Measurements from ENCODE around the gene ILDR2.
A peak's percentile ranks its signal among the peaks of the same experiment; 100 is the strongest.

The ILDR2 gene

DNA sequence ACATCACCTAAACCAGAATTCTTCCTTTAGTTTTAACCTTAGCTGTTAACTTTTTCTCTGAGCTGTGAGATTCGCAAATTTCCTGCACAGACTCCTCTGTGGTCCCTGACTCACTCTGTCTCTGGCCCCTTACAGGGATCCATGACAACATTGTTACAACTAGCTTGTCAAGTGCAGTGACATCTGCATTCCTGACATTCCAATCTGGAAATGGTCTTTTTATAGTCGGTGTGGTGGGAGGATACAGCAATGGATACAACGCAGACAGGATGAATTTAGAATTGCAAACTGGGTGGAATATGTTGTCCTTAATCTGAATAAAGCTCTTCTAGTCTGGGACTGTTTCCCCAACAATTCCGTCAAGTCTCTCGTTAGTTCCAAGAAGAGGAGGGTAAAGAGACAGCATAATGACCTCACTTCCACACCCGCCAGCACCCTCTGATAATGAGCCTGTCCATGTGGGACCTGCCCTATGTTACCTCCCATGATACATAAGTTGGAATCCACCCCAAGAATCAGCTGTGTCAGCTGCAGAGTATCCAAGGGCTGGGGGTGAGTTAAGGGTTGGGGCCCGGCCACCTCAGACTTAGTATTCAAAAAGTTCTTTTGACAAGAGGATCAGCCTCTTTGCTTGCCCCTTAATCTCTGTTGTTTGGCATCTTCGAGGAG is 49.4 kb downstream of the ILDR2 start:
- Histone ChIP-seq H3K4me1 (ENCODE audit: control insufficient read depth in 2 of 2, insufficient read depth in 2 of 2, low read length in 2 of 2) (no peaks in the 10 kb centered on the region), H3K27ac (ENCODE audit: low read depth in 2 of 2, low read length in 2 of 2) (no peak overlapping the region), H3K9me3 (ENCODE audit: control insufficient read depth in 2 of 2, low read length in 2 of 2) (no peaks in the 10 kb centered on the region), H3K9ac (ENCODE audit: low read depth in 1 of 2, low read length in 2 of 2) (no peak overlapping the region), H3K36me3 (ENCODE audit: control insufficient read depth in 2 of 2, insufficient read depth in 2 of 2, low read length in 2 of 2) (no peaks in the 10 kb centered on the region), H3K27me3 (ENCODE audit: control insufficient read depth in 2 of 2, insufficient read depth in 2 of 2, low read length in 2 of 2) (peaks cover 8 to 12% of the 10 kb centered on the region in 2 donors), H3K4me3 (ENCODE audit: low read length in 2 of 2) (no peak overlapping the region)

DNA sequence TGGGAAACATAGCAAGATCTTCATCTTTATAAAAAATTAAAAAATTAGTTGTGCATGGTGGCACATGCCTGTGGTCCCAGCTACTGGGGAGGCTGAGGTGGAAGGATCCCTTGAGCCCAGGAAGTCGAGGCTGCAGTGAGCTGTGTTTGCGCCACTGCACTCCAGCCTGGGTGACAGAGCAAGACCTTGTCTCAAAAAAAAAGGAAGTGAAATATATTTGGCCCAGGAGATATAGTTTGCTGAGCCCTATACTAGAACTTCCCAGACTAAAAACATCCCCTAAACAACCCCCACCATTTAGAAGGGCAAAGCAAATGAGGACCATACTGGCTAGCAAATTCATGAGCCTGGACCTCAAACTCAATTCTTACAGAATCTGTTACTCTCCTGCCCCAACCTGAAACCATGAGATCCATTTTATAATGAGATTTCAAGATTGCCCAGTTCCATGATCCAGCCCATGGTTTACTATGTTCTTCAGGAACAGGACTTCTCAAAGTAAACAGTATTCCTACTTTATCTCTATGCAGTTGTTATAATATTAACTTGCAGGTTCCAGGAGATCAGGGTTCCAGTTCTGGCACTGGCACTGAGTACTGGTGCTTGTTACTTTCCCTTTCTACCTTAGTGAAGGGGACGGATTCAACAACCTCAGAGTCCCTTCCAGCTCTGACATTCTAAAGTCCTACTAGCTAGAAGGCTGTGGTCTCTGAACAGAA is 50.4 kb downstream of the ILDR2 start:
- no peaks in the 10 kb centered on the region for H3K9me3 ChIP-seq (ENCODE audit: control insufficient read depth in 2 of 2, low read length in 2 of 2)
- no peaks in the 10 kb centered on the region for H3K4me1 ChIP-seq (ENCODE audit: control insufficient read depth in 2 of 2, insufficient read depth in 2 of 2, low read length in 2 of 2)
- H3K27me3 ChIP-seq (ENCODE audit: control insufficient read depth in 2 of 2, insufficient read depth in 2 of 2, low read length in 2 of 2) = peaks cover 13 to 17% of the 10 kb centered on the region in 2 donors
- no peaks in the 10 kb centered on the region for H3K36me3 ChIP-seq (ENCODE audit: control insufficient read depth in 2 of 2, insufficient read depth in 2 of 2, low read length in 2 of 2)
- H3K9ac ChIP-seq (ENCODE audit: low read depth in 1 of 2, low read length in 2 of 2) = no peak overlapping the region
- no peak overlapping the region for H3K27ac ChIP-seq (ENCODE audit: low read depth in 2 of 2, low read length in 2 of 2)
- H3K4me3 ChIP-seq (ENCODE audit: low read length in 2 of 2) = no peak overlapping the region

DNA sequence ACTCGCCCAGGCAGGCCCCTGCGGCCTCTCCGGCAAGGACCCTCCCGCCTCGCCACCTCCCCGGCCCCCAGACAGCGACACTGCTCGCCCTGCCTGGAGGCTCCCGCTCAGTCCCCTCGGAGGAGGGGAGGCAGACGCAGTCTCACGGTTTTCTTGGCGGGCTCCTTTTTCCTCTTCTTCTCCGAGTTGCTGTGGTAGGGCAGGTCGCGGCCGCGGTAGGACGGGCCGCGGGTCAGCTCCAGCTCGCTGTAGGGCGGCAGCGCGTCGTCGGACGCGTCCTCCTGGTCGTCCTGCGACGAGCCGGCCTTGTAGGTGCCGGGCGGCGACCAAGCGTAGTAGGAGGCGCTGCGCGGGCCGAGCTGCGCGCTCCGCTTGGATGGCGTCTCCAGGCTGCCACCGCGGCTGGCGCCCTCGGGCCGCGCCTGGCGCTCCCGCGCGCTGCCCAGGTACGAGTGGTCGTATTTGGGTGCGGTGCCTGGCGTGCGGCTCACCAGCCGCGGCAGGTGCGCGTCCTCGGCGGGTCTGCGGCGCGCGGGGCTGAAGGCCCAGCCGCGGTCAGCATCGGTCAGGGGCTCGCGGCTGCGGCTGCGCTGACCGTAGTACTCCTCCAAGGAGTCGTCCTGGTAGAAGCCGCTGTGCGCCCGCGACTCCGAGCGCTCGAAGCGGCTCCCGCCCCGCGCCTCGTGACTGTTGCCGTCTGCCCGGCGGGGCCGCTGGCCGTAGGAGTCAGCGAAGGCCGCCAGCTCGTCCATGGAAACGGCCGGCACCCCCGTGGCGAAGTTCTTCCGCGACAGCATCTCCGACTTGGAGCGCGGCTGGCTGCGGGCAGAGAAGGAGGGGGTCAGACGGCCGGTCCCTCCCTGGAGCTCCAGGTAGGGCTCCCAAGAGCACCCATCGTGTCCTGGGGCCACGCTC is 54.5 kb downstream of the ILDR2 start:
- Histone ChIP-seq H3K9ac (ENCODE audit: low read depth in 1 of 2, low read length in 2 of 2) (no peak overlapping the region), H3K36me3 (ENCODE audit: control insufficient read depth in 2 of 2, insufficient read depth in 2 of 2, low read length in 2 of 2) (no peaks in the 10 kb centered on the region), H3K4me1 (ENCODE audit: control insufficient read depth in 2 of 2, insufficient read depth in 2 of 2, low read length in 2 of 2) (no peaks in the 10 kb centered on the region), H3K9me3 (ENCODE audit: control insufficient read depth in 2 of 2, low read length in 2 of 2) (no peaks in the 10 kb centered on the region), H3K4me3 (ENCODE audit: low read length in 2 of 2) (peak overlapping the region; percentile 41 to 46), H3K27me3 (ENCODE audit: control insufficient read depth in 2 of 2, insufficient read depth in 2 of 2, low read length in 2 of 2) (peaks cover 20 to 24% of the 10 kb centered on the region in 2 donors), H3K27ac (ENCODE audit: low read depth in 2 of 2, low read length in 2 of 2) (no peak overlapping the region)

DNA sequence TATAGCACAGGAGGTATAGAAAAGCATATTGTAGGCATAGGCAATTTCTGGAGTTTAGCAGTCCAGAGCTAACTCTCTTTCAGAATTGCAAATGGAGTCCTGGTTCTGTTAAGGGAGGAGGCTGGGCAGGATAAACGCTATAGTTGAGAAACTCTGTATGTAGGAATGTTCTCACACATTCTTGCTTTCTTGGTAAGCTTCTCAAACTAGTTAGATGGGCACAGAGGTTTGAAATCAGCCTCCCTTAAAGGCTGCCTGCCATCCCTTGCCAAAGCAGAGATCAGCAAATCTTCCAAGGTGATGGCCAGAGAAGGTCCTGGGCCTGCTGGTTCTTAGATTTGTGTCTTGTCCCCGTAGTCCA is 56.4 kb downstream of the ILDR2 start:
- H3K27ac ChIP-seq (ENCODE audit: low read depth in 2 of 2, low read length in 2 of 2) = no peak overlapping the region
- no peaks in the 10 kb centered on the region for H3K4me1 ChIP-seq (ENCODE audit: control insufficient read depth in 2 of 2, insufficient read depth in 2 of 2, low read length in 2 of 2)
- no peak overlapping the region for H3K4me3 ChIP-seq (ENCODE audit: low read length in 2 of 2)
- H3K9ac ChIP-seq (ENCODE audit: low read depth in 1 of 2, low read length in 2 of 2) = no peak overlapping the region
- no peaks in the 10 kb centered on the region for H3K9me3 ChIP-seq (ENCODE audit: control insufficient read depth in 2 of 2, low read length in 2 of 2)
- H3K36me3 ChIP-seq (ENCODE audit: control insufficient read depth in 2 of 2, insufficient read depth in 2 of 2, low read length in 2 of 2) = no peaks in the 10 kb centered on the region
- peaks cover 20 to 24% of the 10 kb centered on the region in 2 donors for H3K27me3 ChIP-seq (ENCODE audit: control insufficient read depth in 2 of 2, insufficient read depth in 2 of 2, low read length in 2 of 2)

DNA sequence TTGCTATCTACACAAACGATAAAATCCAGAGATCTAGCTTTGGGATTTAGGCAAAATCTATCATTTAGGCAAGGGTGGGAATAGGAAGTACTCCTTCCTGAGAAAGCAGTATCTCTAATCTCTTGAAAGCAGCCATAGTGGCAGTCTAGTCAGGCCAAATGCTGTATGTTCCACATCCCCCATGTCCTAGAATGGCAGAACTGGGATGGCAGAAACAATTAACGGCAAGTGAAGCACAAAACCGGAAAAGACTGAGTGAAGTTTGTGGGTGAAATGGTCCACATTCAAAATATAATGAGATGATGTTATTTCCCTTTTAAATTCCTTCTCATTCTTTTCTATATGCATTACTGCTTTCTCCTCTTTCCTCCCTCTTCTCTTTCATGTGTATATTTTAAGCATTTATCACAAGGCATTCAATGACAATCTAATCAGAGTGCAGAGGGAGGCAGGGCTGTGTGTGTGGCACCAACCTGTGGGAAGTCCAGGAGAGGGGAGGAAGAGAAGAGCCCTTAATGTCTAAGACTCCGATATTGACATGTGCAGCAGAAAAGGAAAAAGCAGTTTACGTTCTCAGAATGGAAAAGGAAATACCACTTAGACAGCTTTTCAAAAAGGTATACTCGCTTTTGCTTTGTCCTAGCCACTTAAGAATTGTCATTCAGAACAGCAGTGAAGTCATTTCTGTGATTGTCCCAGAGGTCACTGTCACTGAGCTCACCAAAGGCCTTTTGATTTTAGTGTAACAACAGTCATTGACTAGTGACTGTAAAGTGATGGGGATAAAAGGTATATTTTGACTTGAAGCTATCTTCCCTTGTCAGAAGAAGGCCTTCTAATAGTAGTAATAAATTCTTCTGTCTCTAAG is 57.0 kb downstream of the ILDR2 start:
- peaks cover 20 to 24% of the 10 kb centered on the region in 2 donors for H3K27me3 ChIP-seq (ENCODE audit: control insufficient read depth in 2 of 2, insufficient read depth in 2 of 2, low read length in 2 of 2)
- no peaks in the 10 kb centered on the region for H3K9me3 ChIP-seq (ENCODE audit: control insufficient read depth in 2 of 2, low read length in 2 of 2)
- no peak overlapping the region for H3K9ac ChIP-seq (ENCODE audit: low read depth in 1 of 2, low read length in 2 of 2)
- H3K4me1 ChIP-seq (ENCODE audit: control insufficient read depth in 2 of 2, insufficient read depth in 2 of 2, low read length in 2 of 2) = no peaks in the 10 kb centered on the region
- H3K27ac ChIP-seq (ENCODE audit: low read depth in 2 of 2, low read length in 2 of 2) = no peak overlapping the region
- no peak overlapping the region for H3K4me3 ChIP-seq (ENCODE audit: low read length in 2 of 2)
- no peaks in the 10 kb centered on the region for H3K36me3 ChIP-seq (ENCODE audit: control insufficient read depth in 2 of 2, insufficient read depth in 2 of 2, low read length in 2 of 2)

DNA sequence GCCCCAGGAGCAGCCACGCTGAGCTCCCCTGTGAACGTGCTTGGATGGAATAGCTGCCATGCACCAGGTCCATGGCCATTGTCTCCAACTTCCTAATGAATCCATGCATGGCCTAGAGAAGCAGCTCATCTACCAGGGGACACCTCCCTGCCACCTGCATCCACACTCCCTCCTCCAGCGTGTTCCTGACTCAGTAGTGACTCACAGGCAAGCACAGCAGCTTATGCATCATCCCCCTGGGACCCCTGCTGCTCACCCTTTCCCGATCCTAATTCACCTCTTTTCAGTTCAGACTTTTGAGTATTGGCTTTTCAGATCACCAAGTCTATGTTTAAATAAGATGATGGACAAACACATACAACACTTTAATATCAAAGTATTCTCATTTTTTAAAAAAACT is 59.4 kb downstream of the ILDR2 start:
- H3K4me1 ChIP-seq (ENCODE audit: control insufficient read depth in 2 of 2, insufficient read depth in 2 of 2, low read length in 2 of 2) = no peaks in the 10 kb centered on the region
- H3K36me3 ChIP-seq (ENCODE audit: control insufficient read depth in 2 of 2, insufficient read depth in 2 of 2, low read length in 2 of 2) = no peaks in the 10 kb centered on the region
- H3K27me3 ChIP-seq (ENCODE audit: control insufficient read depth in 2 of 2, insufficient read depth in 2 of 2, low read length in 2 of 2) = peaks cover 12 to 13% of the 10 kb centered on the region in 2 donors
- no peak overlapping the region for H3K9ac ChIP-seq (ENCODE audit: low read depth in 1 of 2, low read length in 2 of 2)
- no peak overlapping the region for H3K27ac ChIP-seq (ENCODE audit: low read depth in 2 of 2, low read length in 2 of 2)
- no peak overlapping the region for H3K4me3 ChIP-seq (ENCODE audit: low read length in 2 of 2)
- H3K9me3 ChIP-seq (ENCODE audit: control insufficient read depth in 2 of 2, low read length in 2 of 2) = no peaks in the 10 kb centered on the region

DNA sequence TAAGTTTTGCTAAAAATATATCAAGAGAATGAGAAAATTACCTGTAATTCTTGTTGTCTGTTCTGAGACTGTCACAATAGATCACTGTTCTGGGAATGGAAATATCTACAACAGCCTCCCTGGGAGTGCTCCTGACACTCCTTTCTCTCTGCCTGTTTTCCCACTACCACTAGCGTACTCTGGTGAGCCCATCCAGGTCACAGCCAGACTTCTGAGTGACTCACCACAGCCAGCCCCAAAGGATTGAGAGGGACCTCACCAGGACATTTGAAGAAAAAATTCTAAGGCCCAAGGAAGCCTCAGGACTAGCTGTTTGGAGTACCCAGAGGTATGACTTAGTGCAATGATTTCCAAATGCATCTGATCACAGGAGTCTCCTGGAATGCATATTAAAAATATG is 60.3 kb downstream of the ILDR2 start:
- H3K9ac ChIP-seq (ENCODE audit: low read depth in 1 of 2, low read length in 2 of 2) = no peak overlapping the region
- H3K4me1 ChIP-seq (ENCODE audit: control insufficient read depth in 2 of 2, insufficient read depth in 2 of 2, low read length in 2 of 2) = no peaks in the 10 kb centered on the region
- H3K4me3 ChIP-seq (ENCODE audit: low read length in 2 of 2) = no peak overlapping the region
- no peak overlapping the region for H3K27ac ChIP-seq (ENCODE audit: low read depth in 2 of 2, low read length in 2 of 2)
- H3K36me3 ChIP-seq (ENCODE audit: control insufficient read depth in 2 of 2, insufficient read depth in 2 of 2, low read length in 2 of 2) = no peaks in the 10 kb centered on the region
- H3K27me3 ChIP-seq (ENCODE audit: control insufficient read depth in 2 of 2, insufficient read depth in 2 of 2, low read length in 2 of 2) = peaks cover 8% of the 10 kb centered on the region in 2 donors
- no peaks in the 10 kb centered on the region for H3K9me3 ChIP-seq (ENCODE audit: control insufficient read depth in 2 of 2, low read length in 2 of 2)

DNA sequence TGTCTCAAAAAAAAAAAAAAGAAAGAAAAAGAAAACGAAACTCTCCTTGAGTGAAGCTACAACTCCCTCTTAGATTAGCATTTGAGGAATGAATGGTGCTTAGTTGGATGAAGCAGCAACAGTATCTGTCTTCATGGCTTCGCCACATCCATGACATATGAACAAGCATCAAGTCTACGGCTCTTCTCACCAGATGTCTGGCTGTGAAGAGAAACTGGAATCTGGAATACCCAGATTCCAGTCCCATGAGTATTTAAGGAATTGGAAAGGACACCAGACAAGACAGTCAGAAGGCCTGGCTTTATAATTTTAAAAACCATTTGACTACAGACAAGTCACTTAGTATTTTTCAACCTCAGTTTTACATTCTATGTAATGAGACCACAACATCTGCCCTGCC is 61.2 kb downstream of the ILDR2 start:
- Histone ChIP-seq H3K4me1 (ENCODE audit: control insufficient read depth in 2 of 2, insufficient read depth in 2 of 2, low read length in 2 of 2) (no peaks in the 10 kb centered on the region), H3K4me3 (ENCODE audit: low read length in 2 of 2) (no peak overlapping the region), H3K27ac (ENCODE audit: low read depth in 2 of 2, low read length in 2 of 2) (no peak overlapping the region), H3K36me3 (ENCODE audit: control insufficient read depth in 2 of 2, insufficient read depth in 2 of 2, low read length in 2 of 2) (no peaks in the 10 kb centered on the region), H3K27me3 (ENCODE audit: control insufficient read depth in 2 of 2, insufficient read depth in 2 of 2, low read length in 2 of 2) (peaks cover 0 to under 1% of the 10 kb centered on the region in 2 donors), H3K9ac (ENCODE audit: low read depth in 1 of 2, low read length in 2 of 2) (no peak overlapping the region), H3K9me3 (ENCODE audit: control insufficient read depth in 2 of 2, low read length in 2 of 2) (no peaks in the 10 kb centered on the region)

DNA sequence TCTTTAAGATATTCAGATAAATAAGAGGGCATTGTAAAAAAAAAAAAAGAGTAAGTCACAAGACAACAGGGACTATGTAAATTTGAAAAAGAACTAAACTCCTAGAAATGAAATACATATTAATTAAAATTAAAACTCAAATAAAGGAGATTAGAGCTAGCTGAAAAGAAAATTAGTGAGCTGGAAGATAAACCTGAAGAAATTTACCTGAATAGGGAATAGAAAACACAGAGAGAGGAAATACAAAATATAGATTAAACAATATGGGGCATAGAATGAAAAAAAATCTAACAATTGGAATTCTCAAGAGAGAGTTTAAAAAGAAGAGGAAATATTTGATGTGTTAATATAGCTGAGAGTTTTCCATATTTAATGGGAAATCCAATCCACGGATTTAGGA is 63.7 kb downstream of the ILDR2 start:
- no peaks in the 10 kb centered on the region for H3K36me3 ChIP-seq (ENCODE audit: control insufficient read depth in 2 of 2, insufficient read depth in 2 of 2, low read length in 2 of 2)

More for the DNA sequence above, 63.7 kb downstream of the ILDR2 start:
- no peaks in the 10 kb centered on the region for H3K9me3 ChIP-seq (ENCODE audit: control insufficient read depth in 2 of 2, low read length in 2 of 2)
- no peak overlapping the region for H3K4me3 ChIP-seq (ENCODE audit: low read length in 2 of 2)
- H3K9ac ChIP-seq (ENCODE audit: low read depth in 1 of 2, low read length in 2 of 2) = no peak overlapping the region
- no peak overlapping the region for H3K27ac ChIP-seq (ENCODE audit: low read depth in 2 of 2, low read length in 2 of 2)
- H3K27me3 ChIP-seq (ENCODE audit: control insufficient read depth in 2 of 2, insufficient read depth in 2 of 2, low read length in 2 of 2) = no peaks in the 10 kb centered on the region
- H3K4me1 ChIP-seq (ENCODE audit: control insufficient read depth in 2 of 2, insufficient read depth in 2 of 2, low read length in 2 of 2) = no peaks in the 10 kb centered on the region
